WI38 (cell line): ENCODE results near the gene FAM222B.
"Not testable (repeated sequence)": the region's sequence is repeated elsewhere in the genome, so short reads cannot be mapped to it uniquely, and the experiment has no call there.

Source experiments
- H3K4me3 ChIP-seq: 2 replicates; pipeline ENCODE4 v1.5.1; 2011; ENCODE audit warnings: low read depth, mild to moderate bottlenecking, control low read depth, low read length
- TF ChIP-seq, protein P1 (sequence below): IDR thresholded peaks from 2 replicates; pipeline ENCODE4 v1.5.1; 2012; ENCODE audit warnings: low read depth, mild to moderate bottlenecking, control low read depth, low read length

Gene FAM222B

DNA sequence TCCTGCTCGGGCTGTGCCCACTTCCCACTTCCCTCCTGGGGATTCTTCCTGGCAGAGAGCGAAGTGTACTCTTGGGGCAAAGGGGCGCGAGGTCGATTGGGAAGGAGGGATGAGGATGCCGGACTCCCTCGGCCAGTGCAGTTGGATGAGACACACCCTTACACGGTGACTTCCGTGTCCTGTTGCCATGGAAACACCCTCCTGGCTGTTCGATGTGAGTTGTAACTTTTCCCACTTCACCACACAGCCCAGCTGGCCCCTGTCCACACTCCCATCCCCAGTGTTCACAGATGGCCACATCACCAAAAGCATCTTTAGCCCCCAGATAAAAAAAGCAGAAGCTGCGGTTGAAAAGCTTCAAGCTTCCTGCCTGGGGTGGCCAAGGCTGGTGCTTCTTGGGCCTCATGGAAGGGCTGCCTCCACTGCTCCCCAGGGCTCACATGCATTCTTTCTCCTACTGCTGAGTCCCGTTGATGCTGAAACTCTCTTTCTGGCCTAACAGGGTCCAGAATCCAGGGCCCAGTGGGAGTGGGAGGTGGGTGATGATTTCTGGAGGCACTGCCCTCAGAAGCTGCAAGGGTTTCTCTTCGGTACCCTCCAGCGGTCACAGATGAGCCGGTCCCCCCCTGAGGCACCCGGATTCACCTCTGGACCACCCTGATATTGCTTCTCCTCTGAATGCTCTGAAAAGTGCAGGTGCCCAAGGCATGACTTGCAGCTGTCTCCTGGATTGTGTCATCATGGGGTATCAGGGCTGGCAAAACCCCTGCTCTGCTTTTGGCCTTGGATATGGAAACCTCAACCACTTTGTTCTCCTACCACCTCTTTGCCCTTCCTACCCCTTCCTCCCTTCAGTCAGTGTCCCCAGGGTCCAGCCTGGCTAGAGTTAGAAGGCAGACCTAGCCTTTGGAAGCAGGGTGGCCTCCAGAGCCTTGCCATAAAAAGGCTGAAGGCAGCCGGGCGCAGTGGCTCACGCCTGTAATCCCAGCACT, 100.9 kb downstream of the FAM222B start:
- H3K4me3 ChIP-seq, result no peak overlapping the region
- TF ChIP-seq, protein P1, sequence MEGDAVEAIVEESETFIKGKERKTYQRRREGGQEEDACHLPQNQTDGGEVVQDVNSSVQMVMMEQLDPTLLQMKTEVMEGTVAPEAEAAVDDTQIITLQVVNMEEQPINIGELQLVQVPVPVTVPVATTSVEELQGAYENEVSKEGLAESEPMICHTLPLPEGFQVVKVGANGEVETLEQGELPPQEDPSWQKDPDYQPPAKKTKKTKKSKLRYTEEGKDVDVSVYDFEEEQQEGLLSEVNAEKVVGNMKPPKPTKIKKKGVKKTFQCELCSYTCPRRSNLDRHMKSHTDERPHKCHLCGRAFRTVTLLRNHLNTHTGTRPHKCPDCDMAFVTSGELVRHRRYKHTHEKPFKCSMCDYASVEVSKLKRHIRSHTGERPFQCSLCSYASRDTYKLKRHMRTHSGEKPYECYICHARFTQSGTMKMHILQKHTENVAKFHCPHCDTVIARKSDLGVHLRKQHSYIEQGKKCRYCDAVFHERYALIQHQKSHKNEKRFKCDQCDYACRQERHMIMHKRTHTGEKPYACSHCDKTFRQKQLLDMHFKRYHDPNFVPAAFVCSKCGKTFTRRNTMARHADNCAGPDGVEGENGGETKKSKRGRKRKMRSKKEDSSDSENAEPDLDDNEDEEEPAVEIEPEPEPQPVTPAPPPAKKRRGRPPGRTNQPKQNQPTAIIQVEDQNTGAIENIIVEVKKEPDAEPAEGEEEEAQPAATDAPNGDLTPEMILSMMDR, result no peak

DNA sequence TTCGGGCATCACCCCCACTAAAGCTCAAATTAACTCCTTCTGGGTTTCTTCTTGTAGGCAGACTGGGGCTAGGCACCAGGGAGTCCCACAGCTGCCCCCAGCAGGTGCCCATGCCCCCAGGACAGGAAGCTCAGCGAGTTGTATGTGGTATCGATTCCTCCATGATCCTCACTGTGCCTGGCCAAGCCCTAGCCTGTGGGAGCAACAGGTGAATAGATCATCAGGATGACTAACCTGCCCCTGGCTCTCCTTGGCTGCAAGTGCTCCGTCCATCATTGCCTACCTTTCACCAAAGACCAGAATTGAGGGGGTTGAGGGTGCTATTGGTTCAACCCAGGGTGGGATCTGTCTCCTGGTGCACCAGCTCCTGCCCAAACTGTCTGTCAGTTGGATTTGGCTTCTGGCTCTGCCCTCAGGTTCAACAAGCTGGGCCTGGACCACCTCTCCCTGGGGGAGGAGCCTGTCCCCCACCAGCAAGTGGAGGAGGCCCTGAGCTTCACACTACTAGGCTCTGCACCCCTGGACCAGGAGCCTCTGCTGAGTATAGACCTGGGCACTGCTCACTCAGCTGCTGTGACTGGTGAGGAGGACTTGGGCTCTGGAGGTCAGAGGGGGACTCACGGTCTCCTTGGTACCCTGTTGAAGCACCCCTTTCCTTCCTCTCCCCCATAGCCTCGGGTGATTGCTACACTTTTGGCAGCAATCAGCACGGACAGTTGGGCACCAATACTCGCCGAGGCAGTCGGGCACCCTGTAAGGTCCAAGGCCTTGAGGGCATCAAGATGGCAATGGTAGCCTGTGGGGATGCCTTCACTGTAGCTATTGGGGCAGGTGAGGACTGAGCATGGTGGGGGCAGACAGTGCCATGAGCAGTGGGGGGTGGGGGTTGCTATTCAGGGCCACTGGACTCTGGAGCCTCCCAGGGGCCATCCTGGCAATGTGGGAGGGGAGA, 101.9 kb downstream of the FAM222B start:
- H3K4me3 ChIP-seq, result no peak overlapping the region
- TF ChIP-seq, protein P1, result no peak

DNA sequence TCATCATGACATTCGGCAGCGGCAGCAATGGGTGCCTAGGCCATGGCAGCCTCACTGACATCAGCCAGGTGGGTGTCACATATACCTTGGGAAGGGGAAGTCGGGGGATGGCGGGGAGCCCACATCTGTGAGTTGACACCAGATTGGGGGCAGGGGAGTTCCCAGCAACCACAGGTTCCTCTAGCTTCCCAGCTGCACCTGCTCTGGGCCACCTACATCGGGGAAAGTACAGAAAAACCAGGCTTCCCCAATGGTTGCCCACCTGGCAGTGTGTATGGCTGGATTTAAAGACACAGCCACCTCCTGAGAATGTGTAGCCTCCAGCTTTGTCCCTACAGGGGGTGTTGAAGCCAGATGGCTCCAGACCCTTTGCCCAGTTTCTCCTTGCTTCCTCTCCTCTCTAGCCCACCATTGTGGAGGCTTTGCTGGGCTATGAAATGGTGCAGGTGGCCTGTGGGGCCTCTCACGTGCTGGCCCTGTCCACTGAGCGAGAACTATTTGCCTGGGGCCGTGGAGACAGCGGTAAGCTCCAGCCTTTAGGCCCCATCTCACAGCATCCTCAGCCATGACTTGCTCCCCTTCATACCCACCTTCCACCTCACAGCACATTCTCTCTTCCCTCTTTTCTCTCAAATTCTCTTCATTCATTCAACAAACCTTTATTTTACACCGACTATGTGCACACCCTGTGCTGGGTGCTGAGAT, 103.8 kb downstream of the FAM222B start:
- no peak overlapping the region for H3K4me3 ChIP-seq
- TF ChIP-seq, protein P1, result no peak

DNA sequence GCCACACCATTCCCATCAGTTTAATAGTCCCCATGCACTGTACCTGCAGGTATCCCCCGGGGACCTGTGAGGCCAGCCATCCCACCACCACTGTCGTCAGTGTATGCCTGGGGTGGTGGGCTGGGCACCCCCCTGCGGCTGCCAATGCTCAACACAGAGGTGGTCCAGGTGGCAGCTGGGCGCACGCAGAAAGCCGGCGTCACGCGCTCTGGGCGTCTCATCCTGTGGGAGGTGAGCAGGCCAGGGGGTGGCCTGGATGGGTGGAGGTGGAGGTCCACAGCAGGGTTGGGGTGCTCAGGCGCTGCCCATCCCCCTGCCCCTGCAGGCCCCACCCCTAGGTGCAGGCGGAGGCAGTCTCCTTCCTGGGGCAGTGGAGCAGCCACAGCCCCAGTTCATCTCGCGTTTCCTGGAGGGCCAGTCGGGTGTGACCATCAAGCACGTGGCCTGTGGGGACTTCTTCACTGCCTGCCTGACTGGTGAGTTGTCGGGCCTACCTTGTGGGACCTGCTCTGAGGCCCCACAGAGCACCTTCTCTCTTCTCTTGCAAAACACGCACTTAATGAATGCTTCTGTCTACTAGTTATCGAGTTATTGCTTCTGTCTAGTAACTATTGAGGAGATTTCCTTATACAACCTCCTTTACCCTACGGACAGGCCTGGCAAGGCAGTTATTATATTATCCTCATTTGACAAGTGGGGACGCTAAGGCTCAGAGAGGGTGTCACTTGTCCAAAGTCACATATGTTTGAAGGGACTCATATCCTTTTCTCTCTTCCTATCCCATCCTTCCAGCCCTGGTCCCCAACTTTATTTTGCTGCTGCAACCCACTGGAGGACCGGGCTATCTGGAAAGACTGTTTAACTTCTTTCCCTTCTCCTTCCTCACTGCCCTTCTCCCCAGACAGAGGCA, 104.6 kb downstream of the FAM222B start:
- TF ChIP-seq, protein P1, result no peak
- no peak overlapping the region for H3K4me3 ChIP-seq

DNA sequence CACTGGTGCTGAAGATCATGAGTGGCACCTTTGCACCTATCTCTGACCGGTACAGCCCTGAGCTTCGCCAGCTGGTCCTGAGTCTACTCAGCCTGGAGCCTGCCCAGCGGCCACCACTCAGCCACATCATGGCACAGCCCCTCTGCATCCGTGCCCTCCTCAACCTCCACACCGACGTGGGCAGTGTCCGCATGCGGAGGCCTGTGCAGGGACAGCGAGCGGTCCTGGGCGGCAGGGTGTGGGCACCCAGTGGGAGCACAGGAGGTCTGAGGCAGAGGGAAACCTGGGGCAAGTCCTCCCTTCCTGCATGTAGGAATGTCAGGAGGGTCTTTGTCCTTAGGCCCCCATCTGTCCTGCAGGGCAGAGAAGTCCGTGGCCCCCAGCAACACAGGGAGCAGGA, 105.3 kb downstream of the FAM222B start:
- H3K4me3 ChIP-seq, result no peak overlapping the region
- TF ChIP-seq, protein P1, result no peak

DNA sequence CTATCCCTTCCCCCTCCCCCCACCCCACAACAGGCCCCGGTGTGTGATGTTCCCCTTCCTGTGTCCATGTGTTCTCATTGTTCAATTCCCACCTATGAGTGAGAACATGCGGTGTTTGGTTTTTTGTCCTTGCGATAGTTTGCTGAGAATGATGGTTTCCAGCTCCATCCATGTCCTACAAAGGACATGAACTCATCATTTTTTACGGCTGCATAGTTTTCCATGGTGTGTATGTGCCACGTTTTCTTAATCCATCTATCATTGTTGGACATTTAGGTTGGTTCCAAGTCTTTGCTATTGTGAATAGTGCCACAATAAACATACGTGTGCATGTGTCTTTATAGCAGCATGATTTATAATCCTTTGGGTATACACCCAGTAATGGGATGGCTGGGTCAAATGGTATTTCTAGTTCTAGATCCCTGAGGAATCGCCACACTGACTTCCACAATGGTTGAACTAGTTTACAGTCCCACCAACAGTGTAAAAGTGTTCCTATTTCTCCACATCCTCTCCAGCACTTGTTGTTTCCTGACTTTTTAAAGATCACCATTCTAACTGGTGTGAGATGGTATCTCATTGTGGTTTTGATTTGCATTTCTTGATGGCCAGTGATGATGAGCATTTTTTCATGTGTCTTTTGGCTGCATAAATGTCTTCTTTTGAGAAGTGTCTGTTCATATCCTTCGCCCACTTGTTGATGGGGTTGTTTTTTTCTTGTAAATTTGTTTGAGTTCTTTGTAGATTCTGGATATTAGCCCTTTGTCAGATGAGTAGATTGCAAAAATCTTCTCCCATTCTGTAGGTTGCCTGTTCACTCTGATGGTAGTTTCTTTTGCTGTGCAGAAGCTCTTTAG, 106.4 kb downstream of the FAM222B start:
- not testable (repeated sequence) for H3K4me3 ChIP-seq
